AG04450 (cell line): Measurements from ENCODE around the gene RNF39. TPM values are rescaled to one million over a fixed set of nuclear protein-coding genes. Genes with fewer than 3 reads are reported as not detected.

ENCODE experiments used
- CTCF ChIA-PET: fragments of 300-600, 350-600 bp; formaldehyde crosslinking; extraction: SDS; loops from one replicate; lab custom pipeline; 2022; ENCODE audit warnings: antibody characterized with exemption, inconsistent platforms; lab: Charles Lee
- POLR2A ChIA-PET: fragments of 350-600 bp; formaldehyde crosslinking; extraction: SDS; loops from one replicate; lab custom pipeline; 2021; ENCODE audit warnings: antibody characterized with exemption, inconsistent platforms; lab: Yijun Ruan, JAX
- DNase-seq: peaks from one replicate; pipeline ENCODE4 v3.0.0-alpha.2; 2011; ENCODE audit warnings: low read depth, low spot score
- H3K27ac ChIP-seq: one replicate; pipeline ENCODE4 v1.5.1; 2012; ENCODE audit warnings: low read depth, low read length, control low read depth
- H3K27me3 ChIP-seq: one replicate; pipeline ENCODE4 v1.6.0; 2012; ENCODE audit warnings: low read length; ENCODE audit not compliant: control insufficient read depth, insufficient read depth
- H3K4me3 ChIP-seq: 2 replicates; pipeline ENCODE4 v1.5.1; 2011; ENCODE audit warnings: mild to moderate bottlenecking, low read depth, low read length, control low read depth
- H3K9me3 ChIP-seq: 2 replicates; pipeline ENCODE4 v1.5.1; 2012; ENCODE audit warnings: low read length; ENCODE audit not compliant: control insufficient read depth, insufficient read depth
- CTCF ChIP-seq: IDR thresholded peaks from 2 replicates; pipeline ENCODE4 v1.5.1; 2011; ENCODE audit warnings: low read depth, low read length, control low read depth, inconsistent platforms
- polyA plus RNA-seq: library from polyadenylated mRNA; depleted of rRNA; stranded (reverse); fragments of >200 nt; gene quantifications from 2 replicates; pipeline ENCODE4 v1.2.3, GENCODE V29; 2011

The RNF39 gene
- polyA plus RNA-seq, 1 experiment = not detected

GRCh38 chr6:30061858-30062458 lies 13.6 kb downstream of the RNF39 start:
- H3K27ac ChIP-seq = peak overlapping the region; percentile 78
- H3K9me3 ChIP-seq = no peaks in the 10 kb centered on the region
- no peak for TF ChIP-seq CTCF
- POLR2A ChIA-PET = interaction anchor here (0.7 to 1.4 kb wide), 4 partner anchors 29 to 151 kb away, joined by 4 to 6 read pairs (median 5); partner anchors contain the start of gene TRIM26
- peak overlapping the region; percentile 96 for H3K4me3 ChIP-seq
- no peaks in the 10 kb centered on the region for H3K27me3 ChIP-seq
- DNase-seq = no peak
- CTCF ChIA-PET = interaction anchor here (0.6 to 2.3 kb wide), 3 partner anchors 49 to 408 kb away, joined by 3 to 6 read pairs (median 3); no protein-coding TSS in a partner anchor

- ChIA-PET CTCF (interaction anchor here (0.7 to 2.3 kb wide), 4 partner anchors 42 to 408 kb away, joined by 3 to 14 read pairs (median 7); no protein-coding TSS in a partner anchor), POLR2A (interaction anchor here (0.7 to 1.4 kb wide), 6 partner anchors 27 to 96 kb away, joined by 3 to 6 read pairs (median 5); no protein-coding TSS in a partner anchor)
- Histone ChIP-seq H3K27me3 (no peaks in the 10 kb centered on the region), H3K27ac (peak within 1 kb of the TSS; percentile 78), H3K9me3 (no peaks in the 10 kb centered on the region), H3K4me3 (peak within 1 kb of the TSS; percentile 96)
- TF ChIP-seq CTCF = no peak
- peak; percentile 85 for DNase-seq
Observed at GRCh38 chr6:30061092-30061857, 14.3 kb downstream of the RNF39 start, which contains the start of gene POLR1H. Gene POLR1H, plus strand, starts transcription at chr6:30061265. Its CDS starts 260 bp downstream, at chr6:30061525.

- peak overlapping the region; percentile 96 for H3K4me3 ChIP-seq
- POLR2A ChIA-PET = interaction anchor here (0.7 to 1.4 kb wide), 6 partner anchors 27 to 96 kb away, joined by 3 to 6 read pairs (median 5); no protein-coding TSS in a partner anchor
- DNase-seq = no peak
- peak overlapping the region; percentile 69 for H3K27ac ChIP-seq
- CTCF ChIA-PET = interaction anchor here (1.4 to 2.3 kb wide), 6 partner anchors 41 to 410 kb away, joined by 4 to 14 read pairs (median 6); no protein-coding TSS in a partner anchor
- H3K9me3 ChIP-seq = no peaks in the 10 kb centered on the region
- H3K27me3 ChIP-seq = no peaks in the 10 kb centered on the region
- no peak for TF ChIP-seq CTCF
Observed at GRCh38 chr6:30060606-30061091, 14.9 kb downstream of the RNF39 start.

GRCh38 chr6:30055513-30055912 lies 20.1 kb downstream of the RNF39 start:
- no peak for DNase-seq
- no peak overlapping the region for H3K4me3 ChIP-seq
- no peak overlapping the region for H3K27ac ChIP-seq
- ChIA-PET CTCF (interaction anchor here (0.6 kb wide), 1 partner anchor 42 kb away, joined by 3 read pairs; no protein-coding TSS in a partner anchor), POLR2A (no interaction called here)
- no peak for TF ChIP-seq CTCF
- H3K9me3 ChIP-seq = no peaks in the 10 kb centered on the region
- no peaks in the 10 kb centered on the region for H3K27me3 ChIP-seq
